GM19239 (cell line): Measurements from ENCODE around the gene SHROOM1.
A peak's percentile ranks its signal among the peaks of the same experiment; 100 is the strongest.

Experiments used
- DNase-seq: peaks from one replicate; pipeline ENCODE4 v3.0.0; 2011; ENCODE audit warnings: low spot score; ENCODE audit not compliant: insufficient read length
- FAIRE-seq: peaks from 2 replicates; lab custom pipeline; 2011; peaks lifted over from hg19 to GRCh38; lab: Jason Lieb, UNC

The SHROOM1 gene

DNA sequence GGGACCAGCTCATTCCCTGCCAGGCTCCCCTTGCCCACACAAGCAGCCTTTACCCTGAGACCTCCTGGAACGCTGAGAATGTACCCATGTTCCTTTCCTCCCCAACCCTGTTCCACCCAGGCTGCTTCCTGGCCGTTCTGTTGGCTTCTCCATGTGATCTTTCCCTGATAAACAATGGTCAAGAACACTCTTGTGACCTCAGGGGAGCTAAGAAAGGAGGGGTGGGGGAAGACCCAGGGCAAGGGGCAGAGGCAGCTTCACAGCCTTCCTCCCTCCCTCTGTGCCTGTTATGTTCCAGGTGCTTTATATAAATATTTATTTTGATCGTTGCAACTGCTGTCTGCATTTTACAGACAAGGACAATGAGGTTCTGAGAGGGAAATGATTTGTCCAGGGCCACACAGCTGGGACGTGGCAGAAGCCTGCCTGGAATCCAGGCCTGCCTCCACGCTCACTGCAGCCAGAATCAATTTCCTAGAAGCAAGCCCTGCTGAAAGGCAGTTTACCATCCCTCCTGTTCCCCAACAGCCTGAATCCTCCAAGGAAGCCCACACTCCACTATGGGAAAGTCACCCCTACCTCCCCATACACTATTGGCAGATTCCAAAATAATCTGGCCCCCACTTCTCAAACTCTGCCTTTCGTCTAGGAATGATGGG is 3.9 kb downstream of the SHROOM1 start:
- no peak for DNase-seq
- no peak for FAIRE-seq

GRCh38 chr5:132825834-132826391 is 4.5 kb downstream of the SHROOM1 start:
- no peak for DNase-seq
- FAIRE-seq = no peak

DNA sequence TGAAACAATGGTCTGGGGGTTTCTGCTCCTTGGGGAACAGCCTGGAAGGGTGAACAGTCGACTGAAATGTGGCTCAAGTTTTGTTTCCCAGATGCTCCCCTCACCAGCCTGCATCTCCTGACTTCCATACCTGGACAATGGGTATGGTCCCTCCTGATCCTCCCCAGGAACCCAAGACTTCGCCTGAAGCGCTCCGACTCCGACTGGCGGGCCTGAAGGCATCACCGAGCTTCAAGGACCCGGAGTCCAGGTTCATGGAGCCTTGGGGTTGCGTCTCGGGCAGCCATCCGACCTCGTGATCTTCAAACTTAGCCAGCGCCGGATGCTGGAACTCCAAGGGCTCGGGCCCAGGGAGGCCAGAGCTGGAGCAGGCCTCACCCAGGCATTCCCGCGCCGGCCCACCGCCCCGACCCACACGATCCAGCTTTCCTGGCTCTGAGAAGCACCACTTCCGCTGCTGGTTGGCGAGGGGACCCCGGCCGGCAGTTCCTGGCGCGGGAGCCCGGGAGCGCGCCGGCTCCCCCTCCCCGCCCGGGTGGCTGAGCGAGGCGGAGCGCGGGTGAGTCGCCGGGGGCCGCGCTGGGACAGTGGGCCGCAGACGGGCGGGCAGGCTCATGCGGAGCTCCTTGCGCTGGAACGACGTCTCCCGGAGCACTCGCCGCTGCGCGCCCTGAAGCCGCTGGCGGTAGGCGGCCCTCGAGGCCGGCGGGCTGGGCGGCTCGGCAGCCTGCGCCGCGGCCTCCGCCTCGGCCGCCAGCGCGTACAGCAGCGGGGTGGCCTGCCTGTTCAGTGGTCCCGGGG is 5.2 kb downstream of the SHROOM1 start:
- FAIRE-seq (no peak), DNase-seq (no peak)

GRCh38 chr5:132824426-132824825 is 6.0 kb downstream of the SHROOM1 start:
- no peak for FAIRE-seq
- DNase-seq = no peak

DNA sequence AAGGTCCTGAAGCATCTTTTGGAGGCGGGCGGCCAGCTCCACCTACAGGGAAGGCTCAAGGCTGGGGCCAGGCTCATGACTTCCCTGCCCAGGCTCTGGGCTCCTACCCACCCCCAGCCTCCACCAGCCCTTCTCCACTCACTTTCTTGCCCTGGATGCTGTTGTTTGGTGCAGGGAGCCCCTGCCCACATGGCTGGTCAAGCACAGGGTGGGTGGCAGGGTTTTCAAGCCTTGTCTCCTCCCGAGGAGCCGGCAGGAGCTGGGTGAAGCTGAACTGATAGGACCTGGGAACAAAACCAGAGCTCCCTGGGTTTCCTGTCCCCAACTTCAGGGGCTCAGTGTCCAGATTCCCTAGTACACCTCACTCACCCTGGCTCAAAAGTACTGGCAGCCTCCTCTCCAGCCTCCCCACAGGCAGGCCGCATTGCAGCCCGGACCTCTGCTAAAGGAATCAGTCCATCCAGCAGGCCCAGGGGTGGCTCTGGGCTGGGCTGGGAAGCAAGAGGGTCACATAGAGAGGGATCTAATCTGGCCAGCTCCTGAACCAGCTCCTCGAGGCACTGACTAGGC is 6.9 kb downstream of the SHROOM1 start:
- no peak for DNase-seq
- FAIRE-seq = peak; percentile 4

DNA sequence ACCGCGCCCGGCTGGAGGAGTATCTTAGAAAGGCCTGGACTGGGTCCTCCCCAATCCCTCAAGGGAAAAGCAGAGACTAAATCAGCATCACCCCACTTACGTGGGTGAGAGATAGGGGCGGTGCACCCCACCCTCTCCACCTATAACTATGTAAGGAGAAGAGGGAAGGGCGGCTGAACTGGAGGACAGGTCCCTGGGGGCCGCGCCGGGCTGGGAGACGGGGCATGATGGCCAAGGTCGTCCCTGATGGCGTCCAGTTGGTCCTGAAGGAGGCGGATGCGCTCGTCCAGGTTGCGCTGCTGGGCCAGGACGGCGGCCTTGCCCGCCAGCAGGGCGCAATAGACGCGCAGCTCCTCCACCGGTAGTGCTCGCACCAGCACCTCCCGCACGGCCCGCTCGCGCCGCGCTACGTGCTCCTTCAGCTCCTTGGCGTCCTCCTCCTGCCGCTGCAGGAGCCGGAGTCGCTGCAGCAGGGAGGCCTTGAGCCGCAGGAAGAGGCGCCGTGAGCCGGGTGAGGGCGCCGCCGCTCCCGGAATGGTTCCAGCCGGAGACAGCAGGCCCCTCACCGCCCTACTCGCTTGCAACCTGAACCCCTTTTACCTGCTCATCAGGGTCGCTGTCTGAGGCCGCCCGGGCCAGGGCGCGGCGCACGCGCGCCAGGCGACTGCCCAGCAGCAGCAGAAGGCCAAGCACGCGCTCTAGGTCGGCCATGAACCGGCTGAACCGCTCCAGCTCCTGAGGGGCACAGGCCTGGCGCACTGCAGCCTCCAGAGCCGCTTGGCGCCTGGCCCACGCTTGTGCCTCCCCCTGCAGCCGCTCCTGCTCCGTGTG is 7.6 kb downstream of the SHROOM1 start:
- DNase-seq (no peak), FAIRE-seq (no peak)

GRCh38 chr5:132821791-132822190 is 8.7 kb downstream of the SHROOM1 start:
- no peak for FAIRE-seq
- DNase-seq = no peak

GRCh38 chr5:132821350-132821749 is 9.1 kb downstream of the SHROOM1 start:
- no peak for DNase-seq
- FAIRE-seq = no peak

DNA sequence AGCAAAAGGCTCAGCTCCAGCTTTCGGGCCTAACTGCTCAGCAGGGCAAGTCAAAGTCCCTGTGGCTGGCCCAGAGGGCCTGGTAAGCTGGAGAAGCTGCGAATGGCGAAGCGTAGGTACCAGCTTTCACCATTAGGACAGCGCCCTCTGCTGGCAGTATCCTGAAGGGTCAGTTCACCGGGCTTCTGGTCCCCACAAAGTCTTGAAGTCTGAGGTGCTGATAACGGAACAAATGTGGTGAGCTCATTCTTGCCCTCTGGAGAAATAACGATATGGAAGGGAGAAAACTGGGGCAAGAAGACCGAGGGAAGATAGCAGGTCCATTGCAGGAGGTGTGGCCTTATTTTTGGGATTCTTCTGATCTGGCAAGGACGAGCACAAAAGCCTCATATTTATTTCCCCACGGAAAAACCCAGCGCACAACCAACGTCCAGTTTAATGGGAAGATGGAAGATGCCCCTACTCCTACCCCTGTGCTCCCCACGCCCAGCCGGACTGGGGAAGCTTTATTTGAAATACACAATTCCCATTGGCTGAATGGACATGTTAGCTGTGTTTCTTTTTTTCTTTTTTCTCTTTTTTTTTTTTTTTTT is 10.2 kb downstream of the SHROOM1 start:
- FAIRE-seq = peak; percentile 100
- peak; percentile 97 for DNase-seq

GRCh38 chr5:132819468-132819867 is 11.0 kb downstream of the SHROOM1 start:
- DNase-seq = no peak
- no peak for FAIRE-seq

- no peak for FAIRE-seq
Measured at GRCh38 chr5:132817011-132817410, 13.4 kb downstream of the SHROOM1 start.

DNA sequence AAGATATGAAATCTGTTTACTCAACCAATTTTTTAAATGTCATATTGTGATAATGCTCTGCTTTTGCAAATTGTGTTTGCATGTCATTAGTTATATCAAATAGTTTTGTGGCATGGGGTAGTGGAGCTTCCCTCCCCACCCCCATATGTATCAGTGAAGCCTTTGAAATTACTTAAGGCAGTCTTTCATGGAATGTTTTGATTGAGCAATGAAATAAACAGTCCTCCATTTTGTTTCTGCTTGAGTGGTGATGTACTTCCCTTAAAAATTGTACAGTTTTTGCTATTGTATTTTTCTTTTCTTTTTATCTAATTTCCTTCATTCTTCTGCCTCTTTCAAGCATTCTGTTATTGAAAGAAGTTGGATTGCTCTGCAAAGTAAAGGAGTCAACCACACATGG is 13.9 kb downstream of the SHROOM1 start:
- FAIRE-seq = no peak

More at GRCh38 chr5:132817011-132817410, 13.4 kb downstream of the SHROOM1 start:
- DNase-seq = no peak

DNA sequence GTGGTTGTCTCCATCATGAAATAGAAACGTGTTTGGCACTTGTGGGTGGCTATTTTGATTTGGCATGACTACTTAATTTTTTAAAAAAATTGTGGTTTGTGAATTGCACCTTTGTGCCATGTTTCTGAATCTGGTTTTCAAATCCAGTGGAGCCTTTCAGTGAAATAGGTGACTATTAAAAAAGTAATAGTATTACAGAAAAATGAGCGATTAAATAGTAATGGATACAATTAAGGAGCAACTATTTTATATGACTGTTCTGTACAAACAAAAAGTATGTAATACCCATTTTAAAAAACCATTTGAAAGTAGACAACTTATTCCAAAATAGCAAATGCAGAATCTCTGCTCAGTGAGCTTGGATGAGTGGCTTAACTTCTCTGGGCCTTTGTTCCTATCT is 14.4 kb downstream of the SHROOM1 start:
- FAIRE-seq (no peak), DNase-seq (no peak)

More for the DNA sequence above, 13.9 kb downstream of the SHROOM1 start:
- no peak for DNase-seq

DNA sequence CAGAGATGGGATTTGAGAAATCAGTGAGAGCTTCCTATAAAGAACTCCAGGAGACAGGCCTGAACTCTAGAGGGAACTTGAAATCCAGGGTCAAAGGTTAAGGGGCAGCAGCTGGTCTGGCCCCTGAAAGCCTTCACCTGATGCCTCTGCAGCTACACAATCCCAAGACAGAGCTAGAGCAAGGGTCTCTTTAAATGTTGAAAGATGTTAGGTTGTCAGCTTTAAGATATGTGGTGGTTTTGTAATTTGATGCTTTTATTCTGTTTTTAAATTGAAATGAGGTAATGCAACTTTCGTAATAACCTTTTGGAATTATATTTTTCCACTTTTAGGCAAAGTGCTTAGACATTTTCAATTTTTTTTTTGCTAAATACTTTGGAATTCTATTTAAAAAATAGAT is 15.0 kb downstream of the SHROOM1 start:
- no peak for FAIRE-seq
- DNase-seq = no peak

DNA sequence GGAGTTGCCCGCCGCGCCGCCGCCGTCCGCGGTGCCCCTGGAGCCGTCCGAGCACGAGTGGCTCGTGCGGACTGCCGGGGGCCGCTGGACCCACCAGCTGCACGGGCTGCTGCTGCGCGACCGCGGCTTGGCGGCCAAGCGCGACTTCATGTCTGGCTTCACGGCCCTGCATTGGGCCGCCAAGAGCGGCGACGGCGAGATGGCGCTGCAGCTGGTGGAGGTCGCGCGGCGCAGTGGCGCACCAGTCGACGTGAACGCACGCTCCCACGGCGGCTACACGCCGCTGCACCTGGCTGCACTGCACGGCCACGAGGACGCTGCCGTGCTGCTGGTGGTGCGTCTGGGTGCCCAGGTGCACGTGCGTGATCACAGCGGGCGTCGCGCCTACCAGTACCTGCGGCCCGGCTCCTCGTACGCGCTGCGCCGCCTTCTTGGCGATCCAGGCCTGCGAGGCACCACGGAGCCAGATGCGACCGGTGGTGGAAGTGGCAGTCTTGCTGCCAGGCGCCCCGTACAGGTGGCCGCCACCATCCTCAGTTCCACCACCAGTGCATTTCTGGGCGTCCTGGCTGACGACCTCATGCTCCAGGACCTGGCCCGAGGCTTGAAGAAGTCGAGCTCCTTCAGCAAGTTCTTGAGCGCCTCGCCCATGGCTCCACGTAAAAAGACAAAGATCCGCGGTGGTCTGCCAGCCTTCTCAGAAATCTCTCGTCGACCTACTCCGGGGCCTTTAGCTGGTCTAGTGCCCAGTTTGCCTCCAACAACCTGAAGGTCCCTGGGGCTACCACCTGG is 15.7 kb downstream of the SHROOM1 start:
- DNase-seq = no peak
- FAIRE-seq = no peak

GRCh38 chr5:132813599-132814502 is 16.6 kb downstream of the SHROOM1 start:
- FAIRE-seq (no peak), DNase-seq (no peak)

- no peak for FAIRE-seq
- DNase-seq = no peak
Measured at GRCh38 chr5:132812781-132813598, 17.5 kb downstream of the SHROOM1 start, which contains the start of gene SOWAHA. Gene SOWAHA, plus strand, starts transcription at chr5:132813302. Its CDS starts 320 bp downstream, at chr5:132813622.
